ENCODE results near the gene FOXN1. TPM values are rescaled to one million over a fixed set of nuclear protein-coding genes. Genes with fewer than 3 reads are reported as not detected.
"Not testable (repeated sequence)": the region's sequence is repeated elsewhere in the genome, so short reads cannot be mapped to it uniquely, and the experiment has no call there.

FOXN1 gene, protein sequence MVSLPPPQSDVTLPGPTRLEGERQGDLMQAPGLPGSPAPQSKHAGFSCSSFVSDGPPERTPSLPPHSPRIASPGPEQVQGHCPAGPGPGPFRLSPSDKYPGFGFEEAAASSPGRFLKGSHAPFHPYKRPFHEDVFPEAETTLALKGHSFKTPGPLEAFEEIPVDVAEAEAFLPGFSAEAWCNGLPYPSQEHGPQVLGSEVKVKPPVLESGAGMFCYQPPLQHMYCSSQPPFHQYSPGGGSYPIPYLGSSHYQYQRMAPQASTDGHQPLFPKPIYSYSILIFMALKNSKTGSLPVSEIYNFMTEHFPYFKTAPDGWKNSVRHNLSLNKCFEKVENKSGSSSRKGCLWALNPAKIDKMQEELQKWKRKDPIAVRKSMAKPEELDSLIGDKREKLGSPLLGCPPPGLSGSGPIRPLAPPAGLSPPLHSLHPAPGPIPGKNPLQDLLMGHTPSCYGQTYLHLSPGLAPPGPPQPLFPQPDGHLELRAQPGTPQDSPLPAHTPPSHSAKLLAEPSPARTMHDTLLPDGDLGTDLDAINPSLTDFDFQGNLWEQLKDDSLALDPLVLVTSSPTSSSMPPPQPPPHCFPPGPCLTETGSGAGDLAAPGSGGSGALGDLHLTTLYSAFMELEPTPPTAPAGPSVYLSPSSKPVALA
- not detected in 2 replicates for total RNA-seq (2014; rRNA removed)
- percentile 3 among the genes with signal in this experiment for Bru-seq, nascent RNA
- percentile 3 among the genes with signal in this experiment for BruChase-seq, experiment 1, labeled RNA remaining after a 6-hour chase
- percentile 5 among the genes with signal in this experiment for BruChase-seq, experiment 2, labeled RNA remaining after a 2-hour chase
- long read RNA-seq: 0 reads

DNA sequence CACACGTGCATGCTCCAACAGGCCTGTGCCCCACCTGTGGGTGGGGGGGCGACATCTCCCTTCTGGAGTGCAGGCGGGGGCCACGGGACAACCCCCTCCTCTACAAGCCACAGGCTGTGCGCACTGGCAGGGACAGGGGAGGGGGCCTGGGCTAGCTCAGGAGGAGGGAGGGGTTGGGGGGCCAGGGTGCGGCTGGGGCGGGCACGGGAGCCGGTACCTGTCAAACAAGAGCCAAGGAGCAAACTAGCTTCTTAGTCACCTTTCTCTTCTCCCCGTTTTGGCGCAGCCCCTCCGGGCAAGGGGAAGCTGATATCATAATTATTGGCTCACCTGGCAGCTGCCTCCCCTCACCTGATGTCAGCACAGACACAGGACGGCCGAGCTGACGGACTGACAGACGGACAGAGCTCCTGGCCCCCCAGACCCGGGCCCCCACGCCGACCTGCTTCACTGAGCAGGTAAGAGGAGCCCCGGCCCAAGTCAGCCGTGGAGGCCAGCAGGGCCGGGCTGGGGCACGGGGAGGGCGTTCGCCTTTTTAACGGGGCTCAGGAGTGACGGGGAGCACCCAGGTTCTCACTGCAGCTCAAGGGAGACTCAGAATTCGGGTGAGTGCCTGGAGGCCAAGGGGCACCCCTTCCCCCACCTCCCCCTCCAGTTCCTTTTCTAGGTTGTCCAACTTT, at the start of gene FOXN1:
Gene FOXN1 (plus strand): TSS at position 363 of the 680 bp plus-strand sequence. CDS start 17,622 bp downstream, outside the sequence.
- ATAC-seq: no peak
- Histone ChIP-seq H3K4me3 (ENCODE audit: low read length) (no peak within 1 kb of the TSS), H3K9me3 (ENCODE audit: low read length) (no peaks in the 10 kb centered on the region), H3K9me2 (replicated peaks; ENCODE audit: low read length) (no peaks in the 10 kb centered on the region), H3K79me2 (ENCODE audit: low read length) (no peaks in the 10 kb centered on the region), H3K36me3 (ENCODE audit: low read depth, low read length) (no peaks in the 10 kb centered on the region), H3K4me2 (ENCODE audit: low read length) (no peak within 1 kb of the TSS), H3K9ac (ENCODE audit: low read length) (no peak within 1 kb of the TSS), H4K20me1 (ENCODE audit: low read length) (no peaks in the 10 kb centered on the region), H3K27me3 (ENCODE audit: low read length) (0 out of 2 replicates have a peak, but pooled peaks cover 4% of the 10 kb centered on the region), H3K27ac (ENCODE audit: low read length) (no peak within 1 kb of the TSS), H3F3A (ENCODE audit: low read length, unreplicated experiment) (no peaks in the 10 kb centered on the region), H3K4me1 (ENCODE audit: insufficient read depth, low read length) (no peaks in the 10 kb centered on the region), H2AFZ (ENCODE audit: low read length) (no peak within 1 kb of the TSS)
- intact Hi-C loops (cut with micrococcal nuclease): no loop called here
- POLR2A ChIA-PET (ENCODE audit: unreplicated experiment): interaction anchor here (0.6 kb wide), 1 partner anchor 124 kb away, joined by 33 read pairs; no protein-coding TSS in a partner anchor
- CTCF ChIA-PET: no interaction called here
- no peak for TF ChIP-seq EZH2 (IDR thresholded peaks at IDR 0.05; ENCODE audit: low read length, unreplicated experiment)
- TF ChIP-seq, protein P1, sequence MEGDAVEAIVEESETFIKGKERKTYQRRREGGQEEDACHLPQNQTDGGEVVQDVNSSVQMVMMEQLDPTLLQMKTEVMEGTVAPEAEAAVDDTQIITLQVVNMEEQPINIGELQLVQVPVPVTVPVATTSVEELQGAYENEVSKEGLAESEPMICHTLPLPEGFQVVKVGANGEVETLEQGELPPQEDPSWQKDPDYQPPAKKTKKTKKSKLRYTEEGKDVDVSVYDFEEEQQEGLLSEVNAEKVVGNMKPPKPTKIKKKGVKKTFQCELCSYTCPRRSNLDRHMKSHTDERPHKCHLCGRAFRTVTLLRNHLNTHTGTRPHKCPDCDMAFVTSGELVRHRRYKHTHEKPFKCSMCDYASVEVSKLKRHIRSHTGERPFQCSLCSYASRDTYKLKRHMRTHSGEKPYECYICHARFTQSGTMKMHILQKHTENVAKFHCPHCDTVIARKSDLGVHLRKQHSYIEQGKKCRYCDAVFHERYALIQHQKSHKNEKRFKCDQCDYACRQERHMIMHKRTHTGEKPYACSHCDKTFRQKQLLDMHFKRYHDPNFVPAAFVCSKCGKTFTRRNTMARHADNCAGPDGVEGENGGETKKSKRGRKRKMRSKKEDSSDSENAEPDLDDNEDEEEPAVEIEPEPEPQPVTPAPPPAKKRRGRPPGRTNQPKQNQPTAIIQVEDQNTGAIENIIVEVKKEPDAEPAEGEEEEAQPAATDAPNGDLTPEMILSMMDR (conservative IDR thresholded peaks at IDR 0.05; ENCODE audit: low read depth, low read length): no peak
- no peak for TF ChIP-seq EZH2phosphoT487 (IDR thresholded peaks at IDR 0.05; ENCODE audit: borderline replicate concordance, low read length)
- BruUV-seq (replicated peaks): no TSS peak
- no peak for DNase-seq

DNA sequence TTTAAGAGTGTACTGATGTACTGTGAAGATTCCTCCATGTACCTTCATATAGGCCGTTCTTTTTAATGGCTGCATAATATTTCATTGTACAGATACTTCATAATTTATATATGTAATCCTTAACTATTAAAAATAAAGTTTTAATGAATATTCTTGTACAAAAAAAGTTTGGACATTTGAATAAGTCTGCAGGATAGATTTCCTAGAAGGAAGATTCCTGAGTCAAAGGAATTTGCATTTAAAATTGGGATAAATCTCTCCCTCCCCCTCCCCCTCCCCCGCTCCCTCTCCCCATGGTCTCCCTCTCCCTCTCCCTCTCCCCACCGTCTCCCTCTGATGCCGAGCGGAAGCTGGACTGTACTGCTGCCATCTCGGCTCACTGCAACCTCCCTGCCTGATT, 48.3 kb upstream of the FOXN1 start:
- H3K36me3 ChIP-seq (ENCODE audit: low read depth, low read length): no peaks in the 10 kb centered on the region
- H3K27ac ChIP-seq (ENCODE audit: low read length): no peak overlapping the region
- H3K9ac ChIP-seq (ENCODE audit: low read length): no peak overlapping the region
- no peaks in the 10 kb centered on the region for H3K4me1 ChIP-seq (ENCODE audit: insufficient read depth, low read length)
- ChIA-PET CTCF (no interaction called here), POLR2A (ENCODE audit: unreplicated experiment) (no interaction called here)
- intact Hi-C loops (cut with micrococcal nuclease): no loop called here
- H3F3A ChIP-seq (ENCODE audit: low read length, unreplicated experiment): no peaks in the 10 kb centered on the region
- H2AFZ ChIP-seq (ENCODE audit: low read length): no peak overlapping the region
- H3K79me2 ChIP-seq (ENCODE audit: low read length): no peaks in the 10 kb centered on the region
- no peak for ATAC-seq
- no peaks in the 10 kb centered on the region for H3K9me2 ChIP-seq (replicated peaks; ENCODE audit: low read length)
- H4K20me1 ChIP-seq (ENCODE audit: low read length): no peaks in the 10 kb centered on the region
- H3K4me2 ChIP-seq (ENCODE audit: low read length): no peak overlapping the region
- H3K4me3 ChIP-seq (ENCODE audit: low read length): no peak overlapping the region
- TF ChIP-seq EZH2phosphoT487 (IDR thresholded peaks at IDR 0.05; ENCODE audit: borderline replicate concordance, low read length): no peak
- no peak for TF ChIP-seq EZH2 (IDR thresholded peaks at IDR 0.05; ENCODE audit: low read length, unreplicated experiment)
- TF ChIP-seq, protein P1 (conservative IDR thresholded peaks at IDR 0.05; ENCODE audit: low read depth, low read length): no peak
- no peak for DNase-seq
- BruUV-seq (replicated peaks): no TSS peak
- H3K9me3 ChIP-seq (ENCODE audit: low read length): no peaks in the 10 kb centered on the region
- H3K27me3 ChIP-seq (ENCODE audit: low read length): no peaks in the 10 kb centered on the region; the same call in 1 of the 2 replicates

DNA sequence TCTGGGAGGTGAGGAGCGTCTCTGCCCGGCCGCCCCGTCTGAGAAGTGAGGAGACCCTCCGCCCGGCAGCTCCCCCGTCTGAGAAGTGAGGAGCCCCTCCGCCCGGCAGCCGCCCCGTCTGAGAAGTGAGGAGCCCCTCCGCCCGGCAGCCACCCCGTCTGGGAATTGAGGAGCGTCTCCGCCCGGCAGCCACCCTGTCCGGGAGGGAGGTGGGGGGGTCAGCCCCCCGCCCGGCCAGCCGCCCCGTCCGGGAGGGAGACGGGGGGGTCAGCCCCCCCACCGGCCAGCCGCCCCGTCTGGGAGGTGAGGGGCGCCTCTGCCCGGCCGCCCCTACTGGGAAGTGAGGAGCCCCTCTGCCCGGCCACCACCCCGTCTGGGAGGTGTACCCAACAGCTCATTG, 47.3 kb upstream of the FOXN1 start:
- CTCF ChIA-PET; H3K36me3 ChIP-seq (ENCODE audit: low read depth, low read length); H4K20me1 ChIP-seq (ENCODE audit: low read length); H3K9me3 ChIP-seq (ENCODE audit: low read length); H2AFZ ChIP-seq (ENCODE audit: low read length); H3F3A ChIP-seq (ENCODE audit: low read length, unreplicated experiment); H3K4me3 ChIP-seq (ENCODE audit: low read length); H3K79me2 ChIP-seq (ENCODE audit: low read length); H3K4me1 ChIP-seq (ENCODE audit: insufficient read depth, low read length); BruUV-seq (replicated peaks); DNase-seq; intact Hi-C loops (cut with micrococcal nuclease); H3K9me2 ChIP-seq (replicated peaks; ENCODE audit: low read length); H3K9ac ChIP-seq (ENCODE audit: low read length); H3K27ac ChIP-seq (ENCODE audit: low read length); POLR2A ChIA-PET (ENCODE audit: unreplicated experiment); H3K4me2 ChIP-seq (ENCODE audit: low read length); ATAC-seq; H3K27me3 ChIP-seq (ENCODE audit: low read length): not testable (repeated sequence)

Measured in PC-3 (cell line).